Middle frontal gyrus (tissue), 1 donor: ENCODE results near the gene FOXK2.
"Not testable (repeated sequence)": the region's sequence is repeated elsewhere in the genome, so short reads cannot be mapped to it uniquely, and the experiment has no call there.

ENCODE experiments used
- DNase-seq: peaks from one replicate; pipeline ENCODE4 v3.0.0-alpha.2; 2015; ENCODE audit warnings: low spot score; ENCODE audit errors: extremely low spot score

The FOXK2 gene

DNA sequence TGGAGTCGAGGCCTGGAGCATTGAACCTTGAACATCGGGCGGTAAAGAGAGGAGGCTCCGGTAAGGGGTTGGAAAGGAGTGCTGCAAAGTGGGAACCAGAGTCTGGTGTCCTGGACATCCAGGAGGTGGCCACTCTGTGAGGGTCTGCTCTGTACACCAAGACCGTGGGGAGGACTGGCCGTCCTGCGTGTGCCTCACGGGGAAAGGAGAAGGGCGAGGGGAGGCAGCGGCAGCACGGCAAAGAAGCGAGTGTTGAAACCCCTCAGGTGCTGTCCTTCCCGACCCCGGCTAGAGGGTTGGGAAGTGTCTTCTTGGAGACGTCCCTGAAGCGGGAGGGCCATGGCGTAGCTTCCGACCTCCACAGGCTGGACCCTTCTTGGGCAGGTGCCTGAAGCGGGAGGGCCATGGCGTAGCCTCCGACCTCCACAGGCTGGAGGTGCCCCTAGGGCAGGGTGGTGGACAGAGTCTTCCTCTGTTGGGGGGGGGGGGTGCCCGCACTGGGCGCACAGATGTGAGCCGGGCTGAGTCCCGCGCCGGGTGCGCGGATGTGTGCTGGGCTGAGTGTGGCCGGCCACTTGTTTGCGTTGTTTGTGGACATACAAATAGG lies 42.0 kb downstream of the FOXK2 start:
- no peak for DNase-seq

DNA sequence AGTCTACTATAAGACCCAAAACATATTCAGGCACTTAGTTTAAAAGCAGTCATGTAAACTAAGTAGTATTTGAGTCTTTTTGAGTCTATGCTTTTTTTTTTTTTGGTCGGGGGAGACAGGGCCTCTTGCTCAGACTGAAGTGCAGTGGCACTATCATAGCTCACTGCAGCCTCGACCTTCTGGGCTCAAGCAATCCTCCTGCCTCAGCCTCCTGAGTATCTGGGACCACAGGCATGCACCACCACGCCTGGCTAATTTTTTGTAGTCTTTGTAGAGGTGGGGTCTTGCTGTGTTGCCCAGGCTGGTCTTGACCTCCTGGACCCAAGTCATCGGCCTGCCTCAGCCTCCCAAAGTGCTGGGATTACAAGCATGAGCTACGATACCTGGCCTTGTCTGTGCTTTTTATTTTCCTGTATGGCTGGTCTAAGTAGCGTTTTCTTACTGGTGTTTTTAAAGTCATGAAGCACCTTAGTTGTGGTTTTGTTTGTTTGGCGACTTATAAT lies 43.2 kb downstream of the FOXK2 start:
- not testable (repeated sequence) for DNase-seq

DNA sequence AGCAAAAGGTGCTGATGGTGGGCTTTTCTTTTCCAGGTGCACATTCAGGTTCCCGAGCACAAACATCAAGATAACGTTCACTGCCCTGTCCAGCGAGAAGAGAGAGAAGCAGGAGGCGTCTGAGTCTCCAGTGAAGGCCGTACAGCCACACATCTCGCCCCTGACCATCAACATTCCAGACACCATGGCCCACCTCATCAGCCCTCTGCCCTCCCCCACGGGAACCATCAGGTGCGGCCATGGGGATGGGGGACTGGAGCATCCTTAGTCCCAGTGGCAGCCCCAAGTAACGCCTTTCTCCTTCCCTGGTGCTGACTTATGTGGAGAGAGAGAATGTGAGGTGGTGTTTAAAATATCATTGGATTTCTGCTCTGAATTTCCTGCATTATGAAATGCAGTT lies 43.8 kb downstream of the FOXK2 start:
- DNase-seq: no peak

DNA sequence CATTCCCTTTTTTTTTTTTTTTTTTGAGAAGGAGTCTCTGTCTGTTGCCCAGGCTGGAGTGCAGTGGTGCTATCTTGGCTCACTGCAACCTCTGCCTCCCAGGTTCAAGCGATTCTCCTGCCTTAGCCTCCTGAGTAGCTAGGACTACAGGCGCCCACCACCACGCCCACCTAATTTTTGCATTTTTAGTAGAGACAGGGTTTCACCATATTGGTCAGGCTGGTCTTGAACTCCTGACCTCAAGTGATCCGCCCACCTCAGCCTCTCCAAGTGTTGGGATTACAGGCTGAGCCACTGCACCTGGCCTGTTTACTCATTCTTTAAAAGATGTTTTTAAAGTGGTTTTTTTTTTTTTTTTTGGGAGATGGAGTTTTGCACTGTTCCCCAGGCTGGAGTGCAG lies 44.2 kb downstream of the FOXK2 start:
- not testable (repeated sequence) for DNase-seq

DNA sequence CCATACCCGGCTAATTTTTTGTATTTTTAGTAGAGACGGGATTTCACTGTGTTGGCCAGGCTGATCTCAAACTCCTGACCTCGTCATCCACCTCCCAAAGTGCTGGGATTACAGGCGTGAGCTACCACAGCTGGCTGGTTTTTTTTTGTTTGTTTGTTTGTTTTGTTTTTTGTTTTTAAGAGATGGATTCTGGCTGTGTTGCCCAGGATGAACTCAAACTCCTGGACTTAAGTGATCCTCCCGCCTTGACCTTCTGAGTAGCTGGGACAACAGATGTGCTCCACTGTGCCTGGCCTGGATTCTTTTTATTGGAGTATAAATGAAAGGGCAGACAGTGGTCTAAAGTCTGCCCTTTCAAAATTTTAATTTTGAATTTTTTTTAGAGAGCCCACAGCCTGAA lies 44.7 kb downstream of the FOXK2 start:
- no peak for DNase-seq

DNA sequence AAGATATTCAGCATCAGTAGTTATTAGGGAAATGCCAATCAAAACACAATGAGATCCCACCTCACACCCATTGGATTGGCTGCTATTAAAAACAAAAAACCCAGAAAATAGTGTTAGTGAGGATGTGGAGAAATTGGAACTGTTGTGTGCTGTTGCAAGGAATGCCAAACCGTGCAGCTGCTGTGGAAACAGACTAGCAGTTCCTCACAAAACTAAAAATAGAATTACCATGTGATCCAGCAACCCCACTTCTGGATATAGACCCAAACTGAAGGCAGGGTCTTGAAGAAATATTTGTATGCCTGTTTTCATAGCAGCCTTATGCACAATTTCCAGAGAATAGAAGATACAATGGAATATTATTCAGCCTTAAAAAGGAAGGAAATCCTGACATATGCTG lies 46.0 kb downstream of the FOXK2 start:
- no peak for DNase-seq

DNA sequence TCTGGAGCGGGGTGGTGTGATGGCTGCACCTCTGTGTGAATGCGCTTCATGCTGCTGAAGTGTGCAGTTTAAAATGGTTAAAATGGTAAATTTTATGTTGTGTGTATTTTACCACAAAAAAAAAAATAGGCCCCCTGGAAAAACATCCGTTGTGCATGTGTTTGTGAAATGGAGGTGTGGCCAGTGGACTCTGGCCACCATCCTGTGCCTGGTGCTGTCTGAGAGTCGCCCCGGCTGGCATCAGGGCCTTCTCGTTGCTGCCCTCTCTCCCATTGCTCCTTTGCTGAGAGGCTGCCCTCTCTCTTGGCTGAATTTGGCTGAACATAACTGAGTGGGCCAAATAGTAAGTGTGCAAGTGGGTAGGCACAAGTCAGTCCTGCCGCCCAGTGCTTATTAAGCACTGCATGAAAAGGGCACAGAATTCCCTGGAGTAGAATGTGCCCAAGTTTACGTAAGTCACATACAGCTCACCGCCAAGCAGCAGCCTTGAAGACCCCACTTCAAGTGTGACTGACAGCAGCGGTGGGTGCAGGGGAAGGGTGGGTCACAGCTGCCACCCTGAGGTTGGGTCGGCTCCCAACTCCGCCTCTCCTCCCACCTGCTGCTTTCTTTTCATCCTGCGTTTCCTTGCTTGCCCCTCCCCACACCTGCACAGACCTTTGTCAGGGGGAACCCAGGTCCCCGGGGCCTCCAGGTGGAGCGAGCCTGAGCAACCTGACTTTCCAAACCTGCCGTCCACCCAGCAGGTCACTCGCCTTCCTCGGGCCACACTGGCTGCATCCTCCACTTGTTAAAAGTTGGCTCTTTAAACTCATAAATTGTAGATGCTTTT lies 46.8 kb downstream of the FOXK2 start:
- no peak for DNase-seq

DNA sequence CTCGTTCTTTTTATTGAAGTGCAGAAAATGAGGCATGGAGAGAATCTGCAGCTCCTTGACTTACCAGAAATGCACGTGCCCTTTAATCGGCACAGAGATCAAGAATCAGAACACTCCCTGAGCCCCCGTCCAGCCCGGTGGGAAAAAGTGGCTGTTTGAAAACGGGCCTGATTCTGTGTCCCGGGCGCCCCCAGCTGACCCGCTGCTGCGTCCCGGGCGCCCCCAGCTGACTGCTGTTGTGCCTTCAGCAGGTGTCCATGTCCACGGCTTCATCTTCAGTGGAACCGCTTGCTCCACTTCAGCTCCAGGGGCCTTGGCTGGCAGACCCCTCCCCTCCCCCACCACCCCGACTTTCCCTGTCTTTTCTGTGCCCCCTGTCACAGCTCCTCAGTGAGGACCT lies 47.8 kb downstream of the FOXK2 start:
- DNase-seq: no peak

DNA sequence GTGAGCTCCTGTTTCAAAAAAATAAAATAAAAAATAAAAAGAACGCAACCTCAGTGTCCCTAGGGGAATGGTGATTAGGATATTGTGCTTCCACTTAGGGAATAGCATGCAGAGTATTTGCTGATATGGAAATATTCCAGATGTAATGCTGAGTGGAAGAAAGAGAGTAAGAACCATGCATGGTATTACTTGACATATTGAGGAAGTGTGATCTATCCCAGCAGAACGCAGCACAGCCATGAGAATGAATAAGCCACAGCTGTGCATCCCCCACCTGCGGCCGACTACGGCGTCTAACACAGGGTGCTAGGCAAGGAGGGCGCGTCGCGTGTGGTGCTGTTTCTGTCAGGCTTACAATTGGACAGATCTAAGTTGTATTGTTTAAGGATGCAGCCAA lies 49.5 kb downstream of the FOXK2 start:
- DNase-seq: no peak

DNA sequence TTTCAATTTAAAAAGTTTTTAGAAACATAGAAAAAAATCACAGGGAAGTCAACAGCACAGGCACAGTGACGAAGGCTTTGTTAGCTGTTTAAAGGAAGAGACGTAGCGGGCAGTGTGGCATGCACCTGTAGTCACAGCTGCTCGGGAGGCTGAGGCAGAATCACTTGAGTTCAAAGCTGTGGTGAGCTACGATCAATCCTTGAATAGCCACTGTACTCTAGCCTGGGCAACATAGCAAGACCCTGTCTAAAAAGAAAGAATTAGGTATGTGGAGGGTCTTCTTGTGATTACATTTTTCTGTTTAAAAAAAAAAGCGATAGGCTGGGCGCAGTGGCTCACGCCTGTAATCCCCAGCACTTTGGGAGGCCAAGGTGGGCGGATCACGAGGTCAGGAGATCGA lies 50.1 kb downstream of the FOXK2 start:
- no peak for DNase-seq

DNA sequence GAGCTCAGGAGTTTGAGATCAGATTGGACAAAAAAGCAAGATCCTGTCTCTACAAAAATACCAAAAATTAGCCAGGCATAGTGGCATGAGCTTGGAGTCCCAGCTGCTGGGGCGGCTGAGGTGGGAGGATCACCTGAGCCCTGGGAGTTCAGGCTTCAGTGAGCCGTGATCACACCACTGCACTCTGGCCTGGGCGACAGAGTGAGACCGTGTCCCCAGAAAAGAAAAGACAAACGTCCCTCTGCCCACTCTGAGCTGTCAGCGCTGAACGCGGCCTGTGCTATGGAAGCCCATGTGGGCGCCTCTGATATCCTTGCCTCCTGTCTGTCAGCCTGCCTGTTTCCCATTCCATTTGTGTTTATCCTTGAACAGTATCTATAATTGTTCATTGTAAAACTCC lies 50.7 kb downstream of the FOXK2 start:
- DNase-seq: no peak

DNA sequence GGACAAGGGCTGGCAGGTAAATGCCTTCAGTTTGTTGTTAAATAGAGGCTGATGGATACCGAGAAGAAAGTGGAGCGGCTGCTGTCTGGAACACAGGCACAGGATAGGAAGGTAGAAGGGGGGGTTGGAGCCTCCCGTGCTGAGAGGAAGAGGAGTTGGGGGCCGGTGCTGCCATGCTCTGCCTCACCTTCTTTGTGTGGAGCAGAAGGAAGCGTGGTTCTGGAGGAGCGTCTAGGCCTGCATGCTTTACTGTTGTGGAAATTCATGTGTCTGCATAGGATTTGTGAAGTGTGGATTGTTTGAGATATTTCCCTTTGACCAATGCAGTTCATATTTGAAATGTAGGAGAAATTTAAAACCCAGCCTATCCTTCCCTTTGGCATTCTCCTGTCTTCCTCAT lies 52.3 kb downstream of the FOXK2 start:
- no peak for DNase-seq

DNA sequence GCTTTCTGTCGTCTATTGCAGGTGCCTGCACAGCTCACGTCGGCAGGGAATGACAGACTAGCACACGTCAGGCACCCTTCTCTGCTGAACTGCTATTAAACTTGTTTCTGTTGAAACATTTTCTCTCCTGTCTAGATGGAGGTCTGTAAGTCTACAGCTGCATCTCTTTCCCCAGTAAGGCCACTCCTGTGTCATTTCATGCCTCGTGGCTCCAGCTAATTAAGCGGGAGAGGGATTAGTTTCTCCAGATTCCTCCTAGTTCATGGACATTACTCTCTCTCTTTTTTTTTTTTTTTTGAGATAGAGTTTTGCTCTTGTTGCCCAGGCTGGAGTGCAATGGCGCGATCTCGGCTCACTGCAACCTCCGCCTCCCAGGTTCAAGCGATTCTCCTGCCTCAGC lies 54.5 kb downstream of the FOXK2 start:
- DNase-seq: no peak

DNA sequence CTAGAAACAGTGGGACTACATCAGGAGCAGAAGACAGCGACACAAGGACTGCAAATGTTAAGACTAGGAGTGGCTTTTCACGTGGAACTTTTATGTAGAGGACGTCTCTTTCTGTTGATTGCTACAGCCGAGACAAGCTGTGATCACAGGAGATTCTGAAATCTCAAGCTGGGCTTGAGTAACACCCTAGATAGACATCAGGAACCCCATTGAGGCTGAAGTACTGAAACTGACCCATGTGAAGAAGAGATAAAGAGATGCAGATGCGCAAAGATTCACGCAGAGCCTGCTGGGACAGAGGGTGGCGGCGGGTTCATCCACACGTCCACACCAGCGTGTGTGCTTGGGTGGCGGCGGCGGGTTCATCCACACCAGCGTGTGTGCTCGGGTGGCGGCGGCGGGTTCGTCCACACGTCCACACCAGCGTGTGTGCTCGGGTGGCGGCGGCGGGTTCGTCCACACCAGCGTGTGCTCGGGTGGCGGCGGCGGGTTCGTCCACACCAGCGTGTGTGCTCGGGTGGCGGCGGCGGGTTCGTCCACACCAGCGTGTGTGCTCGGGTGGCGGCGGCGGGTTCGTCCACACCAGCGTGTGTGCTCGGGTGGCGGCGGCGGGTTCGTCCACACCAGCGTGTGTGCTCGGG lies 56.2 kb downstream of the FOXK2 start:
- DNase-seq: not testable (repeated sequence)

DNA sequence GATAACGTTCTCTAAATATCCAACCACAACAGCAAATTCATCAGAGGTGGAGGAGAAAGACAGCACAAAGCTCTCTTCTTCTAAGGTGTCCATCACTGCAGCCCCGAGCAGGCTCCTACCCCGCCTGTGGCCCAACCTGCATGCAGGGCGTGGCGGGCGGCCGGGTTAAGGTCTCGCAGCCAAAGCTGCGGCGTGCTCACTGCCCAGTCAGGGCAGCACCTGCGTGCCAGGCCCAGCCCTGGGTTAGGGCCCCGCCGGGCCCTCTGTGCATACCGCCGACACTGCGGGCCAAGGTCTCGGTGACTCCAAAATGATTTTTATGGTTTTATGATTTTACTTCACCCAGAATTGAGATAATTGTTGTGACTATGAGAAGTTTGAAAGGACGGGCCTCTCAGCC lies 57.8 kb downstream of the FOXK2 start:
- no peak for DNase-seq

DNA sequence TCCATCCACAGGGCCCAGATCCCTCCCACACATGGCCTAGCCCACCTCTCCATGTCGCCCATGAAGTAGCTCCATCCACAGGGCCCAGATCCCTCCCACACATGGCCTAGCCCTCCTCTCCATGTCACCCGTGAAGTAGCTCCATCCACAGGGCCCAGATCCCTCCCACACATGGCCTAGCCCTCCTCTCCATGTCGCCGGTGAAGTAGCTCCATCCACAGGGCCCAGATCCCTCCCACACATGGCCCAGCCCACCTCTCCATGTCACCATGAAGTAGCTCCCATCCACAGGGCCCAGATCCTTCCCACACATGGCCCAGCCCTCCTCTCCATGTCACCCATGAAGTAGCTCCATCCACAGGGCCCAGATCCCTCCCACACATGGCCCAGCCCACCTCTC lies 60.4 kb downstream of the FOXK2 start:
- not testable (repeated sequence) for DNase-seq

DNA sequence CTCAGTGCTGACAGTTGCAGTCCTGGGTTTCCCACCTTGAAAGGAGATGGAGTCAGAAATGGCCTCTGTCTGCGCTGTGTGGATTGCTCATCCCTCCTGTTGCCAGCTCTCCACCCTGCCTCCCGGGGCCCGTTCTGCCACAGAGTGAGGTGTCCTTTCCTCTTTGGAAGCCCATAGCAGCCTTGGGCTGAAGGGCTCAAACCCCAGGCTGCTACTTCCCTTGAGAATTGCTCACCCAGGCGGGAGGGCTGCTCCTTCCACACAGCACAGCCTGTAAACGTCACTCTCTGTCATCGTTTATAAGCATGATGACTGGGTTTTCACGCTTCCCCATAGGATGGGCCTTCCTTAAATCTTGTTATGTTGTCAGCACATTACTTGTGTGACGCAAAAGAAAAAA lies 62.7 kb downstream of the FOXK2 start:
- DNase-seq: no peak

DNA sequence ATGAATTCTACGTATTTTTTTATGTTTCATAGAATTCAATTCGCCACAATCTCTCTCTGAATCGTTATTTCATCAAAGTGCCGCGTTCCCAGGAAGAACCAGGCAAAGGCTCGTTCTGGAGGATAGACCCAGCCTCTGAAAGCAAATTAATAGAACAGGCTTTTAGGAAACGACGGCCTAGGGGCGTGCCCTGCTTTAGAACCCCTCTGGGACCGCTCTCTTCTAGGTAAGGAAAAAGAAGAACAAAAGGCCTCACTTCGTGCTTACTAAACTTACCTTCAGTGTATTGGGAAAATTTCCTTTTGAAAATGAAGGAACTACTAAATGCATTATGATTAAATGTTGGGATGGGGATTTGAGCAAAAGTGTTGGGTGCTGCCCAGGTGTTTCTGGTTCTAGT lies 63.2 kb downstream of the FOXK2 start:
- DNase-seq: no peak

DNA sequence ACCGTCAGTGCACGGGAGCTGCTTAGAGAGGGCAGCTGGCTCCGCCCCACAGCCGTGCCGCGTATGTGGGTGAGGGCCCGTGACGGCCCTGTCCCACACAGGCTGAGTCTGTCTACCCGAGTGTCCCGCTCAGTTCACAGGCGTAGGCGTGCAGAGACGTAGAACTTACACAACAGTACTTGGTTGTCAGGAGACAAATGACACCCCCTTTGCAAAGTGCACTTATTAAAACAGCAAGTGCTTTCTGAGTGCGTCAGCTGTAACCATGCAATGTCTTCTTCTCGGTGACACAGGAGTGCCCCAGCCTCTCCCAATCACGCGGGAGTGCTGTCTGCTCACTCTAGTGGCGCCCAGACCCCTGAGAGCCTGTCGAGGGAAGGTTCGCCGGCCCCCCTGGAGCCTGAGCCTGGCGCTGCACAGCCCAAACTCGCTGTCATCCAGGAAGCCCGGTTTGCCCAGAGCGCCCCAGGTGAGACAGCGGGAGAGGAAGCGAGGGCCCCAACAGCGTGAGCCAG lies 64.2 kb downstream of the FOXK2 start:
- no peak for DNase-seq

DNA sequence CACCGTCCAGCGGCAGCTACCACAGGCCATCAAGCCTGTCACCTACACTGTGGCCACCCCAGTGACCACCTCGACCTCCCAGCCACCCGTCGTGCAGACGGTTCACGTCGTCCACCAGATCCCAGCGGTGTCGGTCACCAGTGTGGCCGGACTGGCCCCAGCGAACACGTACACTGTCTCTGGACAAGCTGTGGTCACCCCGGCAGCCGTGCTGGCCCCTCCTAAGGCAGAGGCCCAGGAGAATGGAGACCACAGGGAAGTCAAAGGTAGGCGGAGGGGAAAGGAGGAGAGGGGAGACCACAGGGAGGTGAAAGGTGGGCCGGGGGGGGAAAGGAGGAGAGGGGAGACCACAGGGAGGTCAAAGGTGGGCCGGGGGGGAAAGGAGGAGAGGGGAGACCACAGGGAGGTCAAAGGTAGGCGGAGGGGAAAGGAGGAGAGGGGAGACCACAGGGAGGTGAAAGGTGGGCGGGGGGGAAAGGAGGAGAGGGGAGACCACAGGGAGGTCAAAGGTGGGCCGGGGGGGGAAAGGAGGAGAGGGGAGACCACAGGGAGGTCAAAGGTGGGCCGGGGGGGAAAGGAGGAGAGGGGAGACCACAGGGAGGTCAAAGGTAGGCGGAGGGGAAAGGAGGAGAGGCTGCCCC lies 66.5 kb downstream of the FOXK2 start:
- not testable (repeated sequence) for DNase-seq

DNA sequence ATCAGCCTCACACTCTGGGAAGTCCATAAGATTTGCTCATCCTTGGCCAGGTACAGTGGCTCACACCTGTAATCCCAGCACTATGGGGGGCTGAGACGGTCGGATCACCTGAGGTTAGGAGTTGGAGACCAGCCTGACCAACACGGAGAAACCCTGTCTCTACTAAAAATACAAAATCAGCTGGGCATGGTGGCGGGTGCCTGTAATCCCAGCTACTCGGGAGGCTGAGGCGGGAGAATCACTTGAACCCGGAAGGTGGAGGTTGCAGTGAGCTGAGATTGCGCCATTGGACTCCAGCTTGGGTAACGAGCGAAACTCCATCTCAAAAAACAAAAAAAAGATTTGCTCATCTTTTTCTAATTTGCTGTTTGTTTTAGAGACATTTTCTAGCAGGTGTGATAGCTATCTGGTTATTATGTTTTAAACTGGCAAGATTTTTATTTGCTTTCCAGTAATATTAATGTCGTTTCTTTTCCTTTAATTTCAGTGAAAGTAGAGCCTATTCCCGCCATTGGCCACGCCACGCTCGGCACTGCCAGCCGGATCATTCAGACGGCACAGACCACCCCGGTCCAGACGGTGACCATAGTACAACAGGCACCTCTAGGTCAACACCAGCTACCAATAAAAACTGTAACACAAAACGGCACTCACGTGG lies 67.2 kb downstream of the FOXK2 start:
- no peak for DNase-seq
